Neural progenitor cell (in vitro differentiated cells): Measurements from ENCODE around the gene TENT4A.

ENCODE experiments used
- CTCF ChIP-seq: fragments of 200-600 bp; sonication (generic); IDR thresholded peaks from 2 replicates; pipeline ENCODE4 v1.5.1; 2017; ENCODE audit warnings: antibody characterized with exemption, mild to moderate bottlenecking
- EZH2 ChIP-seq: fragments of 200-600 bp; sonication (generic); IDR thresholded peaks from 2 replicates; pipeline ENCODE4 v1.6.1; 2017; ENCODE audit warnings: antibody characterized with exemption, mild to moderate bottlenecking, moderate library complexity
- EZH2phosphoT487 ChIP-seq: fragments of 200-600 bp; sonication (generic); IDR thresholded peaks from 2 replicates; pipeline ENCODE4 v1.6.1; 2017; ENCODE audit warnings: antibody characterized with exemption

DNA sequence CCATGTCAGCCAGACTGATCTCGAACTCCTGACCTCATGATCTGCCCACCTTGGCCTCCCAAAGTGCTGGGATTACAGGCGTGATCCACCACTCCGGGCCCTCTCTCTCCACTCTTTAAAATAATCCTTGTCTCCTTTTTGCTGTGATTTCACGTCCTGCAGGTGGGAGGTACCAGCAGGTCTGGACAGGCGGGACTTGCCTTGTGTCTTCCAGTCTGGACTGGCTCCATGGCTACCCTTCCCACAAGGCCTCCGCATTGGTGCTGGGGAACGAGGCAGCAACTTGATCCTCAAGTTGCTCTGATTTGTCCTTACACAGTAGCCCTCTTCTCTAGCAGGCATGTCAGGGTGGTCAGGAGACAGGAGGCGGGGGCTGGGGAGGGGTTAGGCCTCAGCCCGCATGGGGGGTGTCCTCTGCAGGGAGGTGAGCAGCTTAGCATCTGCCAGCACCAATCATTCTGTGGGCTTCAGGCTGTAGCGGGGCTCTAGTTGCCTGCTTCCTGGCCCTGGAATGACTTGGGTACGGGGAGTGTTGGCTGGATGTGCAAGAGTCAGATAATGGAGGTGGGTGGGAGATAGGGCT lies 54.3 kb downstream of the TENT4A start:
- TF ChIP-seq CTCF (no peak), EZH2 (no peak), EZH2phosphoT487 (no peak)
